GM18870 (cell line): ENCODE data around the gene MINDY1.

Experiments
- ATAC-seq: cut with Tn5 transposase; IDR thresholded peaks from one replicate; pipeline ENCODE4 v1.9.1; 2021; ENCODE audit warnings: moderate library complexity; ENCODE audit not compliant: unreplicated experiment

MINDY1 gene

DNA sequence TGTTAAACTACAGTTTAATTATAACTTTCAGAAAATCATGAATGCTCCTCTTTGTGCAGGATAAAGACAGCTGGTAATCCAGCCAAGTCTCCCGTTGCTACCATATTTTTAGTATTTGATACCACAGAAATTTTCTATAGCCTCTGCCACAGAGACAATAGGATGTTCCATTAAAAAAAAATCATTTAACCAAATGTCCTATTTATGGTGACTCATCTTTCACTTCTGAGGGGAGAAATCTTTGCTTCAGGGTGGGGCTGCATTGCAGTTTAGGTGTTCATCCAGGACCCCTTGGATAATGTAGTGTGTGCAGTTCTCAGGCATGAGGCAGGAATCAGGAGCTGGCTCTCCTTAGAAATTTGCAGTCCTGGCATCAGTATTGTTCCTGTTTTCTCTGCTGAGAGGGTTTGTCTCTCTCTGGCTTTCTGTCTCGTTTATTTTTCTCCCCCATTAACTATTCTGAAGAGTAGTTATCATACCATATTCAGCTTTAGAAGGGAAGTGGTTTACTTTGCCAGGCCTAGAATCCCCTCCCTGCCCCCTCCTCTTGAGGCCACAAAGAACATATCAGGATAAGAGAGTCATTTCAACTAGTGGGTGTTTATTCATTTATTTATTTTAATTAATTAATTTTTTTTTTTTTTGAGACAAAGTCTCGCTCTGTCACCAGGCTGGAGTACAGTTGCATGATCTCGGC lies 4.6 kb upstream of the MINDY1 start:
- no peak for ATAC-seq

DNA sequence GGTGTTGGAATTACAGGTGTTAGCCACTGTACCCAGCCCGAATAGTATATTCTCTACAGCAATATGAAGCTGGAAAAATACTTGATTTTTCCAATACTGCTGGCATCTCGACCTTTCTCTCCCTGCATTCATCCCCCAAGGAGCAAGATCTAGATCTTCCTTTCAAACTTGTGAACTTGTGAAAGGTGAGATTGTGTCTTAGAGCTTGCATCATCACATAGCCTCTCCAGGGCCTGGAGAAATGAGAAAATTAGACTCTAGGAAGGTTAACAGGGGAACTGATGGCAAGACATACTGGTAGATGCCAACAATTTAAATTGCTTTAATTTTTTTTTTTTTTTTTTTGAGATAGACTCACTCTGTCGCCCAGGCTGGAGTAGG lies 3.6 kb upstream of the MINDY1 start:
- ATAC-seq = no peak

GRCh38 chr1:151009674-151010345 lies 3.1 kb upstream of the MINDY1 start:
- no peak for ATAC-seq

GRCh38 chr1:151009206-151009587 lies 2.5 kb upstream of the MINDY1 start:
- ATAC-seq = no peak

GRCh38 chr1:151008244-151009205 lies 1.8 kb upstream of the MINDY1 start, which contains the start of gene PRUNE1:
Gene PRUNE1 (plus strand): TSS chr1:151008449. CDS start chr1:151008633, 184 bp downstream.
- ATAC-seq = no peak

DNA sequence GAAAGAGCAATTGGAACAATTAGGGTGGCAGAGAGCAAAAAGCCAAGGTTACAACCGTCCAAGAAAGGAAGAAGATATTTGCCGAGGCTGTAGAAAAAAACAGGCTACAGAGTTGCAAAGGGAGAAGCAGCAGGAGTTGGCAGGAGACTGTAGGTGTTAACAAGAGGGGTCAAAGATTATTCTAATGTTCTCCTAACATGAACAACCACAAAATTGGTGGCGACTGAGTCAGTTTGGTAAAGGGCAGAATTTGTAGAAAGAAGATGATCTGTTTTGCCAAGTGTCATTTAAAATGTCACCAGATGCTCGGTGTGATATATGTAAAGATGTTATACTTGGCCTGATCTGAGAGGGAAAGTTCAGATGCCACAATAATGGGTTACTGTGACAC lies 1.1 kb upstream of the MINDY1 start:
- ATAC-seq = no peak

DNA sequence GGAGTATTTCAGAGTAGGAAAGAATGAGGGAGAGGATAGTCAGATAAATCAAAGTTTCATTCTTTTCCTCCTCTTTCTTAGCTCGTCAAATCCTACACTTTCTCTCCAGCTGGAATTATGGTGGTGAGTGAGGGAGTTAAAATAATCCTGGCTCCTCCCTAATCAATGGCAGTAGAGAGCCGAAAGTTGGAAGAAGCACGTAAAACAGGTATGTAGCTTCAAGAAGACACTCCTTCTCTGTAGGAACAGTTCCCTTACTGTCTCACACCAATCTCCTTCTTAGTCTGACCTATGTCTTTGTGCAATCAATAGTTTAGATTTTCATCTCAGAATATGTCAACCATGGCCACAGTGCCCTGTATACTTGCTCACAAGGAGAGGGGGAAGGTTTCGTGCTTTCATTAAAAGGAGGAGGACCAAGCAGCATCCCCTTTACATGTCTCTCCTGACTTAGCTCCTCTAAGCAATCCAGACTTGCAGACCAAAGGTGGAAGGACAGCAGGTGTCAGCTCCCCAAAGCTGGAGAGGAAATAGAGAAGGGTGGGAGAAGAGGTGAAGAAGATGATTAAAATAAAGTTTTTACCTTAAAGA lies 878 bp downstream of the MINDY1 start:
- ATAC-seq = no peak

DNA sequence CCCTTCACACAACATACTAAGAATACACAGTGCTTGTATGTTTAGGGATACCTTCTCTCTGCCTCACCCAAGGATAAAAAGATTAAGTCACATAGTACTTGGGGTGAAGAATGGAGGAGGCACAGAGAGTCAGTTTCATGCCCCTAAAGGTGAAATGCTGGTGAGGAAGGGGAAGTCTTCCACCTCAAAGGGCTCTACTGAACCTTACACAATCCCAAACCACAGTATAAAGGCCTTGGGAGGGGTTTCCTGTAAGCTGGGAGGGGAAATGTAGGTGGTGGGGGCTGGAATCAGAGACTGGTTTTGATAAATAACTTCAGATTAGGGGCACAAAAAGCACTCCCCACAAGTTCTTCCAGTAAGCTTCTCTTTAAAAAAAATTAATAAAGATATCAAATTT lies 3.5 kb downstream of the MINDY1 start:
- ATAC-seq = no peak

DNA sequence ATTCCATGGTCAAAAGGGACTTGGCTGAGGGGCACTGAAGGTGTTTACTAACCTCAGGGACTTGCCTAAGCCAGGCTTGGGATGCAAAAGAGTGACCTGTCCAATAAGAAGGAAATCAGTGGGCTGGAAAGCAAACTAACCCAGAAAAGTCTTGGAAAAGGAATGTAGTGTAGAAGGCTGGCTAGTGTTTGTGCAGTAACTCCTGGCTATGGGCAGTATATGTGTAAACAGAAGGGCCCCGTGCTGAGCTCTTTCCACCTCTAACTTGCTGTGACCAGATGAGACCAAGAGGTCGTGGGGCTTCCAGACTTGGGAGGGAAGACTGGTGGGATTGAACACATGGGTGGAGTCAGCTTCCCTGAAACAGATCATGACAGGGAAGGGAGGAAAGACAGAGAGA lies 4.1 kb downstream of the MINDY1 start:
- ATAC-seq = no peak

GRCh38 chr1:151002051-151002450 lies 4.7 kb downstream of the MINDY1 start:
- ATAC-seq = no peak

DNA sequence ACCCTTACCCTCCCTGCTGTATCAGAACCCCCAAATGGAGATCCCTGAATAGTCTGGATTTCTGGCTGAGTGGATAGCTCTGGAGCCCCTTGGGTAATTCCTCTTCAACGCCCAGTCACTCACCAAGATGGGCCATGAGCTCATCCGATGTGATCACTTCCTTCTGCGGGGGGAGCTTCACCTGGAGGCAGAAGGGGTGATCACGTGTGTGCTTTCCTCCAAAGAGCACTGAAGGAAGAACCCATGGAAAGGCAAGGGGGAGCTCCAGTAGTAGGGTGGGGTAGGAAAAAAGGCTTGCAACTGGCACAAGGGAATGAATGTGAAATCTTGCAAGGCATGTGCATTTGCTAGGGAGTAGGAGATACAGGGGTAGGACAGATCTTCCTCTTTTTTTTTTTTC lies 5.1 kb downstream of the MINDY1 start:
- no peak for ATAC-seq

DNA sequence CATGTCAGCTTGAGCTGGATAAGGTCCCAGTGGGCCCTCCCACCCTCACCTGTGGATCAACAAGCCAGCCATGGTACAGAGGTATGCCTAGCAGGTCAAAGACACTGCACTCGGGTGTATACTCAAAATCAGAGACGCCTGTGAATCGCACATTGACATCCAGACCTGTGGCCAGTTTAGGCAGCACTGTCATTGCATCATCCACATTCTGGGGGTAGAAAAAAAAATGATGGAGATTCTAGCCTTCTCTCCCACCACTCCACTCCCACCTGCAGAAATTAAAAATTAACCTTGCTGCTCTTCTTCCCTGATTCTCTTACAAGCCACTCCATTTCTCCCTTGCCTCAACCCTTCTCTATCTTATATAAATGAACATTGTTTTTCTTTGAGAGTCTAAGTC lies 6.3 kb downstream of the MINDY1 start:
- no peak for ATAC-seq

GRCh38 chr1:150999926-151000325 lies 6.8 kb downstream of the MINDY1 start:
- ATAC-seq = no peak

GRCh38 chr1:150999051-150999674 lies 7.5 kb downstream of the MINDY1 start:
- ATAC-seq = no peak

DNA sequence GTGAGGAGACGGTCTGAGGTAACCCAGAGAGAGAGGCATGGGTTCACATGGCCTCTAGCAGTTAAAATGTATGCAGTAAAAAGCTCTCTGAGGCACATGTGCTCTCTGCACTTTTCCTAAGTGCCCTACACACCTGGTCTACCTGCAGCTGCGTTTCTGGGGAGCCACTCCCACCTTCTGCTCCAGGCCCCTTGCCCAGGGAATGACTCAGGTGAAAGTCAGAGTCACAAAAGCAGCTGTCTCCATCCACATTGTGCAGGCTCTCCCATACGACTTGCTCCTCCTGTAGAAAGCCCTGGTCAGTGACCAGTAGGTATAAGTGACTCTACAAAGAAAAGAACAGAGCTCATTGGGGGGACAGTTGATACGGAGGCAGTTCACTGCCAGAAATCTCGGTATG lies 8.8 kb downstream of the MINDY1 start:
- ATAC-seq = no peak

DNA sequence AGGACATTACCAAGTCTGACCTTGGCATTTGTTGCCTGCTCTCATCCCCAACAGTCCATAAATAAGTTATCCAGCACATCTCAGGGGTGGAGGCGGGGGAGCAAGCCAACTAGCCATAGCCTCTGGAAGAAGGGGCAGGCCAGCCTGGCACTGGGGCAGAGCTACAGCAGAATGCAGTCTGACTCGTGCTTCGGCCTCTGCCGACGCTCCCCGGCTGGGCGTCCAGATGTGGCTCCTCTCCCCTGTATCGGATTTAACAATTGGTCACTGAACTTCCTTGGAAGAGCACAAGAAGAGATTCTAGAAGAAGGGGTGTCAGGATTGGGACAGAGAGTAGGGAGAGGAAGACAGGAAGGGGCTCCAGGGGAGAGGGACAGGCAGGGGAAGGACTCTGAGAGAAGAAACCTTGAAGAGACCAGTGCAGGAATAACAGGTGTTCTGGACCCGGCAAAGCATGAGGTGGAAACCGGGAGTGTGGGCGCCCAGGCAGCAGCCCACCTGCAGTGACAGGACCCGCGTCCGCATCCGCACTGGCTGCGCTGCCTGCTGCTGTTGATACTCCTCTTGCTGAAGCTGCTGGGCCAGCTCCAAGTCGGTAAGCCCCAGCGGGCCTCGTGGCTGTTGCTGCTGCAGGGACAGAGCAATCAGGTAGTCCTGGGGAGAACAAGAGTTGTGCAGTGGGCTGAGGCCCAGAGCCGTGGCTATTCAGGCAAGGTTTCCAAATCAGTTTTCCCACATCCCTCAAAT lies 9.4 kb downstream of the MINDY1 start:
- no peak for ATAC-seq

GRCh38 chr1:150995896-150996295 lies 10.8 kb downstream of the MINDY1 start:
- ATAC-seq = no peak

- no peak for ATAC-seq
Observed at GRCh38 chr1:150995460-150995859, 11.2 kb downstream of the MINDY1 start.

DNA sequence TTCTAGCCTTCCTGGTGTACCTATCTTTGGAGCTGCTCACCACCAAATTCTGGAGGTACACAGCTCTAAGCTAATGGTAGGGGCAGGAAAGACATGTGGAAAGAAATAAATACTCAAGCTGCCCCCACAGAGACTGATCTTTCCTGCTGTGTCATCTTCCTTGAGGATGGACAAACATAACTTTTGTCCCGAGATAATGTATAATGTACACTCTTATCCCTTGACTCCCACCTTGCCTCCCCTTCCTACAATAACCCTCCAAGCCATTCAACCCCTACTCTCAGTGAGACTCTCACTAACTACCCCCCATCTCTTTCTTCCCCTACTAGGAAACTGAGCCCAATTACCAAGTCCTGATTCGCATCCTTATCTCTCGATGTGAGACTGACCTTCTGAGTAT lies 12.5 kb downstream of the MINDY1 start:
- no peak for ATAC-seq

DNA sequence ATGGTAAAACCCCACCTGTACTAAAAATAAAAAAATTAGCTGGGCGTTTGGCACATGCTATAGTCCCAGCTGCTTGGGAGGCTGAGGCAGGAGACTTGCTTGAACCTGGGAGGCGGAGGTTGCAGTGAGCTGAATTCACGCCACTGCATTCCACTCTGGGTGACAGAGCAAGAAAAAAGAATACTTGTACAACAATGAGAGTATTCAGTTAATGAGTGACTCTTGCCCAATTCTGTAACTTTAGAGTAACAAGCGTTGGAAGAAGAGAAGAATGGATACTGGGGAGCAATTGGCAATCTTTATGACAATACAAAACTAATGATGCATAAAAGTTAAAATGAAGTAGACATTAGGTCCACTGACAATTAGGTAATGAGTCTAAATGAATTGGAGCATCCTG lies 14.1 kb downstream of the MINDY1 start:
- ATAC-seq = no peak
